T-cell (primary cell): ENCODE measurements around the gene CCDC12. TPM values are rescaled to one million over a fixed set of nuclear protein-coding genes. Genes with fewer than 3 reads are reported as not detected.
A peak's percentile ranks its signal among the peaks of the same experiment; 100 is the strongest.

Experiments used
- ATAC-seq, 4 experiments: fragments of 200-7000 bp in 3 of 4; fragments of 150-1000 bp in 1 of 4; cut with Tn5 transposase; replicated peaks in 1 of 4; 1 replicate in 3 of 4; 2 replicates in 1 of 4; pipeline ENCODE4 v1.10.0; 2021; ENCODE audit warnings: moderate library complexity in 3 of 4, mild to moderate bottlenecking in 2 of 4, moderate number of reproducible peaks in 1 of 4
- CTCF ChIA-PET, 2 donors: fragments of 300-600 bp; sonication (Branson Sonifier 250); formaldehyde crosslinking; loops; one replicate each; lab custom pipeline; 2022; ENCODE audit warnings: antibody characterized with exemption in 2 of 2; lab: Charles Lee
- POLR2A ChIA-PET, 2 donors: fragments of 300-600 bp; sonication (Branson Sonifier 250); formaldehyde crosslinking; loops; one replicate each; lab custom pipeline; 2022; ENCODE audit warnings: antibody characterized with exemption in 2 of 2; lab: Charles Lee
- DNase-seq, 35 experiments: peaks; one replicate each; pipeline versions ENCODE4 v3.0.0 to v3.0.0-alpha.2; 2013 to 2023
- H3K27ac ChIP-seq: one replicate; pipeline ENCODE4 v1.5.1; 2013; ENCODE audit warnings: low read length
- H3K27me3 ChIP-seq, 2 experiments: replicated peaks in 1 of 2; 1 replicate in 1 of 2; 2 replicates in 1 of 2; pipeline versions ENCODE4 v1.6.1 to v1.7.0; 2013; ENCODE audit warnings: low read length in 1 of 2, mixed read lengths in 1 of 2; ENCODE audit not compliant: control insufficient read depth in 2 of 2, insufficient read depth in 2 of 2; ENCODE audit errors: extremely low read depth in 1 of 2
- H3K36me3 ChIP-seq, 2 donors: 1 replicate in 1 of 2; 2 replicates in 1 of 2; pipeline versions ENCODE4 v1.6.1 to v1.7.0; 2013; ENCODE audit warnings: low read length in 1 of 2; ENCODE audit not compliant: control insufficient read depth in 2 of 2, insufficient read depth in 1 of 2; ENCODE audit errors: extremely low read depth in 1 of 2
- H3K4me1 ChIP-seq, 2 experiments: 1 replicate in 1 of 2; 2 replicates in 1 of 2; pipeline versions ENCODE4 v1.6.1 to v1.7.0; 2013; ENCODE audit warnings: low read length in 2 of 2, mixed read lengths in 1 of 2; ENCODE audit not compliant: insufficient read depth in 2 of 2, control insufficient read depth in 1 of 2; ENCODE audit errors: extremely low read depth in 1 of 2
- H3K4me3 ChIP-seq, 2 donors: 1 replicate in 1 of 2; 2 replicates in 1 of 2; pipeline versions ENCODE4 v1.5.1 to v1.7.0; 2013; ENCODE audit warnings: mild to moderate bottlenecking in 2 of 2, low read length in 1 of 2, moderate library complexity in 1 of 2; ENCODE audit not compliant: control insufficient read depth in 1 of 2; ENCODE audit errors: extremely low read depth in 1 of 2
- H3K9me3 ChIP-seq: 2 replicates; pipeline ENCODE4 v1.7.0; 2013
- H3K27ac Mint-ChIP-seq, 2 donors: one replicate each; pipeline ENCODE4 v1.8.0; 2020 to 2021; ENCODE audit warnings: mild to moderate bottlenecking in 2 of 2, mixed read lengths in 2 of 2
- H3K27me3 Mint-ChIP-seq, 2 donors: one replicate each; pipeline ENCODE4 v1.8.0; 2021 to 2022; ENCODE audit warnings: mixed read lengths in 2 of 2
- H3K36me3 Mint-ChIP-seq: one replicate; pipeline ENCODE4 v1.8.0; 2021; ENCODE audit warnings: mixed read lengths
- H3K4me1 Mint-ChIP-seq, 3 donors: one replicate each; pipeline ENCODE4 v1.8.0; 2020 to 2022; ENCODE audit warnings: mixed read lengths in 3 of 3, mild to moderate bottlenecking in 1 of 3
- H3K4me3 Mint-ChIP-seq, 3 donors: one replicate each; pipeline ENCODE4 v1.8.0; 2020 to 2022; ENCODE audit warnings: mild to moderate bottlenecking in 3 of 3, mixed read lengths in 3 of 3, moderate library complexity in 3 of 3
- H3K9me3 Mint-ChIP-seq, 3 donors: one replicate each; pipeline ENCODE4 v1.8.0; 2020 to 2022; ENCODE audit warnings: mixed read lengths in 3 of 3
- WGBS: methylation state at CpG from one replicate; pipeline ENCODE4 v1.1.5; 2013; ENCODE audit warnings: missing lambda C conversion rate; ENCODE audit not compliant: insufficient coverage; 5-methylcytosine and 5-hydroxymethylcytosine counted together
- total RNA-seq, 35 experiments: library from RNA in 6 of 35; stranded (reverse) in 6 of 35; fragments of 120-200 nt in 1 of 35; gene quantifications; one replicate each; pipeline versions ENCODE4 v1.2.1 to v1.2.4 and lab custom pipeline; 2013 to 2026

Gene CCDC12
- total RNA-seq, 5 donors from 2014 or later (not counting 1 experiment from before 2014, with no cell fraction given), result 66.5 to 78.4 (median 72.8) TPM

- H3K27ac Mint-ChIP-seq, result no peak overlapping the region
- H3K36me3 ChIP-seq, result no peaks in the 10 kb centered on the region
Measured at GRCh38 chr3:46900356-46900755, 76.2 kb downstream of the CCDC12 start.

GRCh38 chr3:46900007-46900292 is 76.6 kb downstream of the CCDC12 start:
- H3K4me1 Mint-ChIP-seq, result peaks cover 0 to 4% (median 3%) of the 10 kb centered on the region in 3 donors
- H3K9me3 Mint-ChIP-seq, result no peaks in the 10 kb centered on the region
- POLR2A ChIA-PET, result no interaction called here
- H3K27ac Mint-ChIP-seq, result no peak overlapping the region
- Histone ChIP-seq H3K4me3 (no peak overlapping the region), H3K36me3 (no peaks in the 10 kb centered on the region), H3K27ac (no peak overlapping the region), H3K9me3 (no peaks in the 10 kb centered on the region), H3K27me3 (peaks cover 0 to 48% of the 10 kb centered on the region in 2 experiments), H3K4me1 (peaks cover 0 to 13% of the 10 kb centered on the region in 2 experiments)
- H3K4me3 Mint-ChIP-seq, result no peak overlapping the region
- ATAC-seq (no peak), DNase-seq (no peak)
- CTCF ChIA-PET, result interaction anchor here in 1 of 2 donors (1.3 kb wide), 1 partner anchor 10 kb away, joined by 5 read pairs; no protein-coding TSS in a partner anchor
- H3K36me3 Mint-ChIP-seq, result no peaks in the 10 kb centered on the region
- WGBS, result no CpG with 5 or more reads among the region's 5 CpGs
- peaks cover 21 to 25% of the 10 kb centered on the region in 2 donors for H3K27me3 Mint-ChIP-seq

More at GRCh38 chr3:46900356-46900755, 76.2 kb downstream of the CCDC12 start:
- Histone ChIP-seq H3K27ac (no peak overlapping the region), H3K4me3 (no peak overlapping the region), H3K9me3 (no peaks in the 10 kb centered on the region), H3K27me3 (peaks cover 0 to 48% of the 10 kb centered on the region in 2 experiments), H3K4me1 (peaks cover 0 to 13% of the 10 kb centered on the region in 2 experiments)
- ChIA-PET CTCF (interaction anchor here in 1 of 2 donors (1.1 kb wide), 1 partner anchor 9 kb away, joined by 3 read pairs; no protein-coding TSS in a partner anchor), POLR2A (no interaction called here)
- Mint-ChIP-seq H3K4me3 (no peak overlapping the region), H3K27me3 (peaks cover 21 to 22% of the 10 kb centered on the region in 2 donors), H3K4me1 (peaks cover 0 to 4% (median 3%) of the 10 kb centered on the region in 3 donors), H3K36me3 (no peaks in the 10 kb centered on the region), H3K9me3 (no peaks in the 10 kb centered on the region)
- DNase-seq, result no peak
- ATAC-seq, result no peak
- no CpG with 5 or more reads among the region's 6 CpGs for WGBS

GRCh38 chr3:46899151-46900006 is 77.2 kb downstream of the CCDC12 start:
- Histone ChIP-seq H3K36me3 (no peaks in the 10 kb centered on the region), H3K27ac (no peak overlapping the region), H3K4me3 (no peak overlapping the region), H3K9me3 (no peaks in the 10 kb centered on the region), H3K4me1 (peaks cover 0 to 13% of the 10 kb centered on the region in 2 experiments), H3K27me3 (peaks cover 0 to 52% of the 10 kb centered on the region in 2 experiments)
- POLR2A ChIA-PET, result no interaction called here
- 90% methylated on average over 20 of the region's 22 CpGs for WGBS
- H3K9me3 Mint-ChIP-seq, result no peaks in the 10 kb centered on the region
- ATAC-seq, result no peak
- H3K4me3 Mint-ChIP-seq, result peak overlapping the region in 1 of 3 donors; percentile 47
- no peaks in the 10 kb centered on the region for H3K36me3 Mint-ChIP-seq
- H3K27me3 Mint-ChIP-seq, result peaks cover 21 to 28% of the 10 kb centered on the region in 2 donors
- CTCF ChIA-PET, result interaction anchor here in 1 of 2 donors (1.3 kb wide), 1 partner anchor 10 kb away, joined by 5 read pairs; no protein-coding TSS in a partner anchor
- no peak for DNase-seq
- no peak overlapping the region for H3K27ac Mint-ChIP-seq
- H3K4me1 Mint-ChIP-seq, result peaks cover 0 to 4% (median 3%) of the 10 kb centered on the region in 3 donors

- H3K4me1 Mint-ChIP-seq, result peaks cover 0 to 4% (median 3%) of the 10 kb centered on the region in 3 donors
- ATAC-seq (peak in 2 of 4 experiments; percentile 31 to 34), DNase-seq (no peak)
- no peaks in the 10 kb centered on the region for H3K36me3 ChIP-seq
- ChIA-PET POLR2A (no interaction called here), CTCF (interaction anchor here in 1 of 2 donors (1.3 kb wide), 1 partner anchor 11 kb away, joined by 5 read pairs; no protein-coding TSS in a partner anchor)
- peaks cover 25 to 35% of the 10 kb centered on the region in 2 donors for H3K27me3 Mint-ChIP-seq
- H3K9me3 Mint-ChIP-seq, result no peaks in the 10 kb centered on the region
- peak overlapping the region in 1 of 3 donors; percentile 47 for H3K4me3 Mint-ChIP-seq
- H3K36me3 Mint-ChIP-seq, result no peaks in the 10 kb centered on the region
- no peak overlapping the region for H3K4me3 ChIP-seq
- no peaks in the 10 kb centered on the region for H3K9me3 ChIP-seq
- peak overlapping the region in 1 of 2 donors; percentile 59 for H3K27ac Mint-ChIP-seq
- peaks cover 0 to 12% of the 10 kb centered on the region in 2 experiments for H3K4me1 ChIP-seq
- WGBS, result 25% methylated on average over 63 of the region's 71 CpGs
- peaks cover 0 to 60% of the 10 kb centered on the region in 2 experiments for H3K27me3 ChIP-seq
- no peak overlapping the region for H3K27ac ChIP-seq
Measured at GRCh38 chr3:46898321-46899150, 78.0 kb downstream of the CCDC12 start.

GRCh38 chr3:46897829-46898320 is 78.7 kb downstream of the CCDC12 start:
- POLR2A ChIA-PET, result no interaction called here
- no peaks in the 10 kb centered on the region for H3K9me3 ChIP-seq
- no peak overlapping the region for H3K27ac ChIP-seq
- Mint-ChIP-seq H3K4me3 (no peak overlapping the region), H3K27me3 (peaks cover 28 to 42% of the 10 kb centered on the region in 2 donors), H3K36me3 (no peaks in the 10 kb centered on the region), H3K4me1 (peaks cover 0 to 4% (median 3%) of the 10 kb centered on the region in 3 donors), H3K27ac (peak overlapping the region in 1 of 2 donors; percentile 59), H3K9me3 (no peaks in the 10 kb centered on the region)
- peaks cover 0 to 10% of the 10 kb centered on the region in 2 experiments for H3K4me1 ChIP-seq
- no peak for DNase-seq
- peaks cover 0 to 64% of the 10 kb centered on the region in 2 experiments for H3K27me3 ChIP-seq
- CTCF ChIA-PET, result no interaction called here
- no peak overlapping the region for H3K4me3 ChIP-seq
- WGBS, result 68% methylated on average over 12 of the region's 15 CpGs
- no peak for ATAC-seq
- no peaks in the 10 kb centered on the region for H3K36me3 ChIP-seq

- H3K4me3 Mint-ChIP-seq, result no peak overlapping the region
Measured at GRCh38 chr3:46897031-46897430, 79.5 kb downstream of the CCDC12 start.

More at GRCh38 chr3:46897031-46897430, 79.5 kb downstream of the CCDC12 start:
- H3K27me3 ChIP-seq, result peaks cover 0 to 72% of the 10 kb centered on the region in 2 experiments
- Mint-ChIP-seq H3K4me1 (peaks cover 0 to 7% (median 7%) of the 10 kb centered on the region in 3 donors), H3K27ac (no peak overlapping the region), H3K9me3 (no peaks in the 10 kb centered on the region), H3K36me3 (no peaks in the 10 kb centered on the region), H3K27me3 (peaks cover 30 to 49% of the 10 kb centered on the region in 2 donors)
- H3K36me3 ChIP-seq, result no peaks in the 10 kb centered on the region
- H3K27ac ChIP-seq, result no peak overlapping the region
- ATAC-seq (no peak), DNase-seq (no peak)
- peaks cover 0 to 18% of the 10 kb centered on the region in 2 experiments for H3K4me1 ChIP-seq
- ChIA-PET CTCF (no interaction called here), POLR2A (no interaction called here)
- H3K9me3 ChIP-seq, result no peaks in the 10 kb centered on the region
- no peak overlapping the region for H3K4me3 ChIP-seq
- 79% methylated on average over 2 of the region's 2 CpGs for WGBS
